A549 (cell line): Measurements from ENCODE around the gene TOPBP1. TPM values are rescaled to one million over a fixed set of nuclear protein-coding genes. Genes with fewer than 3 reads are reported as not detected.

ENCODE experiments used
- ATAC-seq, 2 experiments: fragments of 200-7000 bp in 1 of 2; fragments of >200 bp in 1 of 2; cut with Nextera tagmentation in 1 of 2; cut with Tn5 transposase in 1 of 2; 3 replicates each; pipeline versions ENCODE4 v1.8.0 to v1.9.1; 2018 to 2020; ENCODE audit warnings: mild to moderate bottlenecking in 1 of 2, moderate library complexity in 1 of 2
- CTCF ChIA-PET: fragments of 300-600 bp; sonication (Branson Sonifier 250); formaldehyde crosslinking; extraction: SDS; loops from one replicate; lab custom pipeline; 2021; ENCODE audit warnings: antibody characterized with exemption, inconsistent platforms; lab: Yijun Ruan, JAX
- POLR2A ChIA-PET: fragments of 350-600 bp; formaldehyde crosslinking; extraction: SDS; loops from one replicate; lab custom pipeline; 2021; ENCODE audit warnings: antibody characterized with exemption, inconsistent platforms; lab: Yijun Ruan, JAX
- DNase-seq, 2 experiments: peaks; one replicate each; pipeline versions ENCODE4 v3.0.0 to v3.0.0-alpha.2; 2011 to 2016; ENCODE audit warnings: low read depth in 1 of 2, low spot score in 1 of 2
- FAIRE-seq: peaks from 2 replicates; lab custom pipeline; 2011; peaks lifted over from hg19 to GRCh38; lab: Jason Lieb, UNC
- H3K27ac ChIP-seq, 2 experiments: fragments of >200 bp; sonication (Bioruptor Twin); formaldehyde crosslinking; 3 replicates each; pipeline ENCODE4 v1.5.1; 2016 to 2017
- H3K4me1 ChIP-seq: fragments of >200 bp; sonication (Bioruptor Twin); formaldehyde crosslinking; 3 replicates; pipeline ENCODE4 v1.6.1; 2016
- H3K4me2 ChIP-seq: fragments of >200 bp; sonication (Bioruptor Twin); formaldehyde crosslinking; 3 replicates; pipeline ENCODE4 v1.6.1; 2016
- H3K4me3 ChIP-seq: fragments of >200 bp; sonication (Bioruptor Twin); formaldehyde crosslinking; 3 replicates; pipeline ENCODE4 v1.5.1; 2016
- H3K9me3 ChIP-seq: fragments of >200 bp; sonication (Bioruptor Twin); formaldehyde crosslinking; 3 replicates; pipeline ENCODE4 v1.6.1; 2016
- BHLHE40 ChIP-seq: IDR thresholded peaks from 2 replicates; pipeline ENCODE4 v1.6.1; 2012; ENCODE audit warnings: low read depth, low read length, inconsistent platforms
- CBX2 ChIP-seq: fragments of 200-600 bp; sonication (generic); IDR thresholded peaks from 2 replicates; pipeline ENCODE4 v1.6.1; 2016; ENCODE audit warnings: low read depth, mild to moderate bottlenecking, borderline replicate concordance
- CHD2 ChIP-seq: fragments of 150-350 bp; IDR thresholded peaks from 2 replicates; pipeline ENCODE4 v1.6.1; 2014; ENCODE audit warnings: low read length; ENCODE audit not compliant: partially characterized antibody
- CHD4 ChIP-seq: fragments of 200-600 bp; sonication (generic); IDR thresholded peaks from 2 replicates; pipeline ENCODE4 v1.6.1; 2016; ENCODE audit warnings: antibody characterized with exemption, mild to moderate bottlenecking, borderline replicate concordance
- EHMT2 ChIP-seq: fragments of 200-600 bp; sonication (generic); IDR thresholded peaks from 2 replicates; pipeline ENCODE4 v1.6.1; 2016; ENCODE audit warnings: antibody characterized with exemption, low read depth, mild to moderate bottlenecking, moderate library complexity
- EP300 ChIP-seq, 2 experiments: fragments of >200 bp; sonication (Bioruptor Twin); formaldehyde crosslinking; IDR thresholded peaks; 2 replicates in 1 of 2; 3 replicates in 1 of 2; pipeline ENCODE4 v1.6.1; 2016 to 2017
- FOSB ChIP-seq: fragments of 250-450 bp; sonication (Bioruptor Pico); IDR thresholded peaks from 2 replicates; pipeline ENCODE4 v1.5.0; 2020; ENCODE audit warnings: mild to moderate bottlenecking, moderate library complexity
- FOXS1 ChIP-seq: fragments of 250-450 bp; sonication (Bioruptor Pico); IDR thresholded peaks from 2 replicates; pipeline ENCODE4 v1.5.0; 2020; ENCODE audit warnings: mild to moderate bottlenecking, moderate library complexity
- HOXB13 ChIP-seq: fragments of 250-450 bp; sonication (Bioruptor Pico); IDR thresholded peaks from 2 replicates; pipeline ENCODE4 v1.5.0; 2020; ENCODE audit warnings: low read depth, mild to moderate bottlenecking, moderate library complexity
- HOXB5 ChIP-seq: fragments of 250-450 bp; sonication (Bioruptor Pico); IDR thresholded peaks from 2 replicates; pipeline ENCODE4 v1.5.0; 2020; ENCODE audit warnings: mild to moderate bottlenecking, moderate library complexity
- PHF8 ChIP-seq: fragments of 200-600 bp; sonication (generic); IDR thresholded peaks from 2 replicates; pipeline ENCODE4 v1.6.1; 2016; ENCODE audit warnings: low read depth, mild to moderate bottlenecking, antibody characterized with exemption, moderate library complexity, borderline replicate concordance
- RARB ChIP-seq: fragments of 250-450 bp; sonication (Bioruptor Pico); IDR thresholded peaks from 2 replicates; pipeline ENCODE4 v1.8.0; 2021; ENCODE audit warnings: mild to moderate bottlenecking, moderate library complexity
- RCOR1 ChIP-seq: fragments of 150-350 bp; IDR thresholded peaks from 2 replicates; pipeline ENCODE4 v1.6.1; 2014; ENCODE audit warnings: antibody characterized with exemption, low read length, low read depth
- RFX5 ChIP-seq: fragments of 450-650 bp; IDR thresholded peaks from 2 replicates; pipeline ENCODE4 v1.7.1; 2014; ENCODE audit warnings: antibody characterized with exemption, mild to moderate bottlenecking, moderate library complexity
- SREBF2 ChIP-seq: fragments of 450-650 bp; IDR thresholded peaks from 2 replicates; pipeline ENCODE4 v1.6.1; 2014; ENCODE audit warnings: mild to moderate bottlenecking, moderate library complexity
- TP53 ChIP-seq: fragments of 250-450 bp; sonication (Bioruptor Pico); IDR thresholded peaks from 2 replicates; pipeline ENCODE4 v1.5.0; 2021; ENCODE audit warnings: mild to moderate bottlenecking, moderate library complexity
- ZC3H11A ChIP-seq: fragments of 450-650 bp; IDR thresholded peaks from 2 replicates; pipeline ENCODE4 v1.6.1; 2014; ENCODE audit warnings: antibody characterized with exemption, mild to moderate bottlenecking
- ZNF302 ChIP-seq: fragments of 250-450 bp; sonication (Bioruptor Pico); IDR thresholded peaks from 2 replicates; pipeline ENCODE4 v1.9.0; 2021; ENCODE audit warnings: inconsistent platforms, mild to moderate bottlenecking, moderate library complexity
- ZSCAN20 ChIP-seq: fragments of 250-450 bp; sonication (Bioruptor Pico); IDR thresholded peaks from 2 replicates; pipeline ENCODE4 v1.8.0; 2022; ENCODE audit warnings: mild to moderate bottlenecking, moderate library complexity
- WGBS: methylation state at CpG from one replicate; pipeline ENCODE4 v1.1.6; 2017; ENCODE audit errors: missing lambda C conversion rate; 5-methylcytosine and 5-hydroxymethylcytosine counted together
- polyA plus RNA-seq, 4 experiments: library from polyadenylated mRNA; depleted of rRNA in 3 of 4; stranded (reverse); fragments of >200 nt; fragmentation: RNase III in 1 of 4; extraction: RNeasy Plus Mini Kit Qiagen cat#74134 plus additional on column Dnase treatment in 1 of 4; gene quantifications; 2 replicates in 3 of 4; 3 replicates in 1 of 4; pipeline ENCODE4 v1.2.3, GENCODE V29; 2011 to 2017
- TF ChIP-seq, protein P1 (sequence below): fragments of >200 bp; sonication (Bioruptor Twin); formaldehyde crosslinking; IDR thresholded peaks from 2 replicates; pipeline ENCODE4 v1.6.1; 2016
- TF ChIP-seq, protein P2 (sequence below): fragments of >200 bp; sonication (Bioruptor Twin); formaldehyde crosslinking; IDR thresholded peaks from 3 replicates; pipeline ENCODE4 v1.6.1; 2016
- TF ChIP-seq, protein P3 (sequence below): fragments of 250-450 bp; sonication (Bioruptor Pico); IDR thresholded peaks from 2 replicates; pipeline ENCODE4 v1.5.0; 2021; ENCODE audit warnings: mild to moderate bottlenecking, moderate library complexity, borderline replicate concordance

The TOPBP1 gene
- polyA plus RNA-seq, 2 of the 4 experiments (the other 2 are of a cell fraction): 32.6 to 56.2 TPM

DNA sequence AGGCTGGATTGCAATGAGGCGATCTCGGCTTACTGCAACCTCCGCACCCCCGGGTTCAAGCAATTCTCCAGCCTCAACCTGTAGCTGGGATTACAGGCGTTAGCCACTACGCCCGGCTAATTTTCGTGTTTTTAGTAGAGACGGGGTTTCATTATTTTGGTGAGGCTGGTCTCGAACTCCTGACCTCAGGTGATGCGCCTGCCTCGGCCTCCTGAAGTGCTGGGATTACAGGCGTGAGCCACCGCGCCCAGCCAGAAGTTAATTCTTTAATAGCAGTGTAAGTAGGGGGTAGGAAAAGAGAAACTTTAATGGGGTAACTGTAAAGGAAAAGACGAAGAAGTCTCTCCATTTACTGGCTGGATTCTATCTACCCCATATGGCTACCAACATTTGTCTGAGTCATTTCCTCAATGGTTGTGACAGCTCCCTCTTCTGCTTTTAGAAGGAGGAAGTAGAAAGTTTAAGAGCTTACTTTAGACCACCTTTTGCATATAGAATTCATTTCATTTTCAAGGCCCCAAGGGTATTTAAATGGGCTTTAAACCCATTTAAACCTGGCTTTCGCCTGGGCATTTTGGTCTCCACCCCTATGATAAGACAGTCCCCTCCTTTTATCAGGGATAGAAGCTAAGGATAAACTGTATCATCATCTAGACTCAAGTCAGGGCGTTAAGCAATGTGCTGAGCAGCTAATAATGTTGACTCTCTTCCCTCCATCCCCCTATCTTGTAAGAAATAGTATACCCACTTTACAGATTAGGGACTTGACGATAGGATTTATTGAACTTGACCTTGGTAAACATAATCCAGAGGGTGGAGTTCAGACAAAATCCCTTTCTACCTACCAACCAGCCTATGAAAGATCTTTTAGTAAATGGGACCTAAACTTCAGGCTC, 89.3 kb downstream of the TOPBP1 start:
- Histone ChIP-seq H3K4me3 (peak overlapping the region; percentile 14; the same call in 1 of the 3 replicates), H3K4me1 (peaks cover 60% of the 10 kb centered on the region), H3K9me3 (no peaks in the 10 kb centered on the region), H3K4me2 (peak overlapping the region; percentile 70), H3K27ac (peak overlapping the region; percentile 84 to 86)
- TF ChIP-seq ZNF302 (CRISPR knock-in tag): no peak
- no peak for TF ChIP-seq RFX5
- TF ChIP-seq RARB (CRISPR knock-in tag): no peak
- TF ChIP-seq BHLHE40: no peak
- TF ChIP-seq TP53 (CRISPR knock-in tag): no peak
- TF ChIP-seq CHD4: no peak
- TF ChIP-seq, protein P1, sequence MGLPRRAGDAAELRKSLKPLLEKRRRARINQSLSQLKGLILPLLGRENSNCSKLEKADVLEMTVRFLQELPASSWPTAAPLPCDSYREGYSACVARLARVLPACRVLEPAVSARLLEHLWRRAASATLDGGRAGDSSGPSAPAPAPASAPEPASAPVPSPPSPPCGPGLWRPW: no peak
- TF ChIP-seq FOSB (CRISPR knock-in tag): no peak
- TF ChIP-seq EHMT2: no peak
- no peak for TF ChIP-seq CBX2
- no peak for TF ChIP-seq HOXB13 (CRISPR knock-in tag)
- POLR2A ChIA-PET: interaction anchor here (0.6 to 2.6 kb wide), 15 partner anchors 8 to 129 kb away, joined by 3 to 17 read pairs (median 4); no protein-coding TSS in a partner anchor
- peak in 1 of 2 experiments; percentile 32 for DNase-seq
- WGBS: 84% methylated on average over 18 of the region's 19 CpGs
- FAIRE-seq: no peak
- no peak for ATAC-seq
- CTCF ChIA-PET: interaction anchor here (0.6 to 1.0 kb wide), 3 partner anchors 8 to 522 kb away, joined by 3 read pairs; no protein-coding TSS in a partner anchor

DNA sequence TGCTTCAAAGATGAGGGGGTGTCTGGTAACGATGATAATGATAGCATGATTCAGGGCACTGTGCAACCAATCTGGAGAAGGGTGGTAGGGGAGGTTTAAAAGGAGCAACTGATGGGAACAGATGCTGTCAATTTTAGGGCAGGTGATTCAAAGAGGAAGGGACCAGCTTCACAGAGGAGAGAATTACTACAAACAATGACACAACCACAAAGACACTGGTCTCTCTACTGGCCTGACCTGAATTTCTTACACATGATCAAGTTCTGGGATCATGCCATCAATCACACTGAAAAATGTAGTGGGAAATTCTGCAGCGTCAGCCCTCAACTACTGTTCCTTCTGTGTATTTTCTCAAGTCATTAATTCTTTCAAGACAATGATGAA, 90.8 kb downstream of the TOPBP1 start:
- FAIRE-seq: no peak
- CTCF ChIA-PET: interaction anchor here (1.0 to 3.4 kb wide), 4 partner anchors 8 to 83 kb away, joined by 3 to 17 read pairs (median 5); no protein-coding TSS in a partner anchor
- WGBS: 88% methylated on average over 2 of the region's 2 CpGs
- Histone ChIP-seq H3K4me1 (peaks cover 54% of the 10 kb centered on the region), H3K4me2 (peak overlapping the region; percentile 80), H3K9me3 (no peaks in the 10 kb centered on the region), H3K27ac (peak overlapping the region; percentile 83 to 86; a peak in 5 of 6 replicates), H3K4me3 (no peak overlapping the region)
- no peak for ATAC-seq
- POLR2A ChIA-PET: interaction anchor here (0.6 kb wide), 1 partner anchor 8 kb away, joined by 6 read pairs; no protein-coding TSS in a partner anchor
- TF ChIP-seq, protein P2, sequence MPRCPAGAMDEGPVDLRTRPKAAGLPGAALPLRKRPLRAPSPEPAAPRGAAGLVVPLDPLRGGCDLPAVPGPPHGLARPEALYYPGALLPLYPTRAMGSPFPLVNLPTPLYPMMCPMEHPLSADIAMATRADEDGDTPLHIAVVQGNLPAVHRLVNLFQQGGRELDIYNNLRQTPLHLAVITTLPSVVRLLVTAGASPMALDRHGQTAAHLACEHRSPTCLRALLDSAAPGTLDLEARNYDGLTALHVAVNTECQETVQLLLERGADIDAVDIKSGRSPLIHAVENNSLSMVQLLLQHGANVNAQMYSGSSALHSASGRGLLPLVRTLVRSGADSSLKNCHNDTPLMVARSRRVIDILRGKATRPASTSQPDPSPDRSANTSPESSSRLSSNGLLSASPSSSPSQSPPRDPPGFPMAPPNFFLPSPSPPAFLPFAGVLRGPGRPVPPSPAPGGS: no peak
- TF ChIP-seq HOXB5 (CRISPR knock-in tag) (no peak), CHD2 (no peak), FOSB (CRISPR knock-in tag) (no peak), EP300 (IDR thresholded peaks at IDR 0.05) (no peak), PHF8 (no peak), FOXS1 (CRISPR knock-in tag) (no peak), SREBF2 (no peak), RCOR1 (no peak), ZSCAN20 (CRISPR knock-in tag) (no peak), HOXB13 (CRISPR knock-in tag) (no peak), ZC3H11A (no peak)
- TF ChIP-seq, protein P3, sequence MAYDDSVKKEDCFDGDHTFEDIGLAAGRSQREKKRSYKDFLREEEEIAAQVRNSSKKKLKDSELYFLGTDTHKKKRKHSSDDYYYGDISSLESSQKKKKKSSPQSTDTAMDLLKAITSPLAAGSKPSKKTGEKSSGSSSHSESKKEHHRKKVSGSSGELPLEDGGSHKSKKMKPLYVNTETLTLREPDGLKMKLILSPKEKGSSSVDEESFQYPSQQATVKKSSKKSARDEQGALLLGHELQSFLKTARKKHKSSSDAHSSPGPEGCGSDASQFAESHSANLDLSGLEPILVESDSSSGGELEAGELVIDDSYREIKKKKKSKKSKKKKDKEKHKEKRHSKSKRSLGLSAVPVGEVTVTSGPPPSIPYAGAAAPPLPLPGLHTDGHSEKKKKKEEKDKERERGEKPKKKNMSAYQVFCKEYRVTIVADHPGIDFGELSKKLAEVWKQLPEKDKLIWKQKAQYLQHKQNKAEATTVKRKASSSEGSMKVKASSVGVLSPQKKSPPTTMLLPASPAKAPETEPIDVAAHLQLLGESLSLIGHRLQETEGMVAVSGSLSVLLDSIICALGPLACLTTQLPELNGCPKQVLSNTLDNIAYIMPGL: no peak
- no peak for DNase-seq
